HFF-Myc (cell line): ENCODE measurements around the gene IL17RA.

Experiments used
- DNase-seq: peaks from one replicate; pipeline ENCODE4 v3.0.0-alpha.2; 2011; ENCODE audit warnings: low read depth; ENCODE audit errors: extremely low read depth
- H3K4me3 ChIP-seq: replicated peaks from 2 replicates; pipeline ENCODE4 v1.5.1; 2011; ENCODE audit warnings: low read depth, mild to moderate bottlenecking, control low read depth, low read length
- CTCF ChIP-seq: IDR thresholded peaks from 2 replicates; pipeline ENCODE4 v1.5.1; 2012; ENCODE audit warnings: mild to moderate bottlenecking, low read depth, low read length, control low read depth; ENCODE audit errors: missing control alignments

Gene IL17RA

GRCh38 chr22:17120711-17121232 lies 36.0 kb downstream of the IL17RA start:
- DNase-seq = no peak
- no peak for TF ChIP-seq CTCF
- H3K4me3 ChIP-seq = peak overlapping the region; percentile 32

- TF ChIP-seq CTCF = no peak
- DNase-seq = no peak
- peak within 1 kb of the TSS; percentile 32 for H3K4me3 ChIP-seq
Observed at GRCh38 chr22:17121233-17122195, 36.7 kb downstream of the IL17RA start, which contains the start of gene TMEM121B. TMEM121B (minus strand) TSS chr22:17121360; CDS start chr22:17121127, 233 bp downstream.

GRCh38 chr22:17130199-17130598 lies 45.4 kb downstream of the IL17RA start:
- H3K4me3 ChIP-seq = no peak overlapping the region
- peak; percentile 14 for DNase-seq
- no peak for TF ChIP-seq CTCF

GRCh38 chr22:17131686-17132085 lies 46.9 kb downstream of the IL17RA start:
- DNase-seq = no peak
- no peak for TF ChIP-seq CTCF
- H3K4me3 ChIP-seq = no peak overlapping the region

GRCh38 chr22:17132112-17132511 lies 47.3 kb downstream of the IL17RA start:
- no peak for TF ChIP-seq CTCF
- H3K4me3 ChIP-seq = no peak overlapping the region
- no peak for DNase-seq

- no peak for DNase-seq
- TF ChIP-seq CTCF = no peak
- H3K4me3 ChIP-seq = no peak overlapping the region
Observed at GRCh38 chr22:17133137-17133536, 48.3 kb downstream of the IL17RA start.
